CD4-positive, alpha-beta T cell treated with Interleukin-2 at 100 ng/mL for 4 hours (primary cell): ENCODE results near the gene NSMCE4A.
"Not testable (repeated sequence)": the region's sequence is repeated elsewhere in the genome, so short reads cannot be mapped to it uniquely, and the experiment has no call there.

Source experiments
- DNase-seq: peaks from one replicate; pipeline ENCODE4 v3.0.0-alpha.2; 2020; ENCODE audit warnings: low spot score

The NSMCE4A gene, protein sequence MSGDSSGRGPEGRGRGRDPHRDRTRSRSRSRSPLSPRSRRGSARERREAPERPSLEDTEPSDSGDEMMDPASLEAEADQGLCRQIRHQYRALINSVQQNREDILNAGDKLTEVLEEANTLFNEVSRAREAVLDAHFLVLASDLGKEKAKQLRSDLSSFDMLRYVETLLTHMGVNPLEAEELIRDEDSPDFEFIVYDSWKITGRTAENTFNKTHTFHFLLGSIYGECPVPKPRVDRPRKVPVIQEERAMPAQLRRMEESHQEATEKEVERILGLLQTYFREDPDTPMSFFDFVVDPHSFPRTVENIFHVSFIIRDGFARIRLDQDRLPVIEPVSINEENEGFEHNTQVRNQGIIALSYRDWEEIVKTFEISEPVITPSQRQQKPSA

DNA sequence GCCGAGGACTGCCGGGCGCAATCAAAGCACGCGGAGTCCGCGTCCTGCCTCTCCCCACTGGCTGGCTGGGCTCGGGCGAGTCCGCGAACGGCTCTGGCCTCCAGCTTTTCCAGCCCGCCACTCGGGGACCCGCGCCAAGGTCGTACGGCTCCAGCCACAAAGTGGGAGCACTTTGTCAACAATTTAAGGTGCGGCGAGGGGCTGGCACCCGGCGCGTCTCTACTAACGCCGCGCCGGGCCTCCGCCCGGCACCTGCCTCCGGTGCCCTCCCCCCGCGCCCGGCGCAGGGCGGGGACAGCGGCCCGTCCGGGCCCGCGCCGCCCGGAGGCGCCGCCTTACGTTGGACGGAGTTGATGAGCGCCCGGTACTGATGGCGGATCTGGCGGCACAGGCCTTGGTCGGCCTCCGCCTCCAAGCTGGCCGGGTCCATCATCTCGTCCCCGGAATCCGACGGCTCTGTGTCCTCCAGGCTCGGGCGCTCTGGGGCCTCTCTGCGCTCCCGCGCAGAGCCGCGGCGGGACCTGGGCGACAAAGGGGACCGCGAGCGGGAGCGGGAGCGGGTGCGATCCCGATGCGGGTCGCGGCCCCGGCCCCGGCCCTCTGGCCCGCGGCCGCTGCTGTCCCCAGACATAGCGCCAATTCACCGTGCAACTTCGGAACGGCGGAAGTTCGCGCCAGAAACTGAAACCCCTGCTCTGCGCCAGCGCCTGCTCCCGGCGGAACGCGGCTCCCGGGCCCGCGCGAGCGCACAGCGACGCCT is at the start of gene NSMCE4A:
TSS of gene NSMCE4A (minus strand) at position 683 of the 760 bp plus-strand sequence. CDS start at position 631, 52 bp downstream.
- DNase-seq: peak; percentile 74

DNA sequence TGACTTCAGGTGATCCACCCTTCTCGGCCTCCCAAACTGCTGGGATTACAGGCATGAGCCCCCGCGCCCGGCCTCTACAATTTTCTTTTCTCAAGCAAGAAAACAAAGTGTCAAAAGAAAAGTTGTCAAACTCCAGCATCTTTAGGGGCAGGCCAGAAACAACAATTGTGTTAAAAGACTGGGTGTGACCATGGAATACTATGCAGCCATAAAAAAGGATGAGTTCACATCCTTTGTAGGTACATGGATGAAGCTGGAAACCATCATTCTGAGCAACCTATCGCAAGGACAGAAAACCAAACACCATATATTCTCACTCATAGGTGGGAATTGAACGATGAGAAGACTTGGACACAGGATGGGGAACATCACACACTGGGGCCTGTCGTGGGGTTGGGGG is 48.2 kb upstream of the NSMCE4A start:
- DNase-seq: not testable (repeated sequence)

DNA sequence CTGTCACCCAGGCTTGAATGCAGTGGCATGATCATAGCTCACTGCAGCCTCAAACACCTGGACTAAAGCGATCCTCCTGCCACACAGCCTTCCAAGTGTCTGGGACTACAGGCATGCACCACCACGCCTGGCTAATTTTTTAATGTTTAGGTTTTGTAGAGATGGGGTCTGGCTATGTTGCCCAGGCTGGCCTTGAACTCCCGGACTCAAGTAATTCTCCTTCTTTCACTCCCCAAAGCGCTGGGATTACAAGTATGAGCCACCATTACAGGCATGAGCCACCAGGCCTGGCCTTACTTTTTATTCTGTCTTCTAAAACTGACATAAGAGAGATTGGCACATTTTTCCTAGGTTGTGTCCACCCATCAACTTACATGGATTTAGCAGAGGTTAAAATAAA is 47.3 kb upstream of the NSMCE4A start:
- DNase-seq: no peak

DNA sequence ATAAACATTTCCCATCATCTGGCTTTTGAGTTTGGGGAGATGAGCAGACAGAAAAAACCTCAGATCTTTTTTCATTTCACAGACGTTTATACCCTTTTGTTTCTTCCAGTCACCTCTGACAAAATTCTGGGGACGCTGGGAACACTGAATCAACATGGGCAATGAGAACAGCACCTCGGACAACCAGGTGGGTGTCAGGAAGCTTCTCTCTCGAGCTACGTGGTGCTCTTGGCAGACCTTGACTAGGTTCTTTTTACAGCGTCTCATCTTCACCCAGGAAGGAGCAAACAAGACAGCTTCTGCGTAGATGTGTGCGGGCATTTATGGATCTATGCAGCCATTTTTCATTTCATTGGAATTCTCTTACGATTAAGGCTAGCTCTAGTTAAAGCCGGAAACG is 46.8 kb upstream of the NSMCE4A start:
- DNase-seq: no peak

DNA sequence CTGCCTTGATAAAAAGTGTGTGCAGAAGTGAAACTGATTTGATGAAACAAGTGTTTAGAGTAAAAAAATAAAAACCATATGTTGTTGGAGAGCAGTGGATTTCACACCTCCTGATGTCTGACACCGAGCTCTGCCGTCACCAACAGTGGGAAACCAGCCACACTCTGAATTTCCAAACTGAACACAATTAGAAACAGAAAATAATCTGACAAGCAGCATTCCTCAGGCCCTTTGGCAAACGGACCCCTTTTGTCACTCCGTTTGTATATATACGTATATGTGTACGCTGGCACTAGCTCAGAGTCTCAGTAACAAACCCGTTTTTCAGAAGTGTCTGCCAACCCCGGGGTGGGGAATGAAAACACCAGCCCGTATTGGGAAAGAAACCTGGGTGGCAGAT is 46.4 kb upstream of the NSMCE4A start:
- DNase-seq: no peak

DNA sequence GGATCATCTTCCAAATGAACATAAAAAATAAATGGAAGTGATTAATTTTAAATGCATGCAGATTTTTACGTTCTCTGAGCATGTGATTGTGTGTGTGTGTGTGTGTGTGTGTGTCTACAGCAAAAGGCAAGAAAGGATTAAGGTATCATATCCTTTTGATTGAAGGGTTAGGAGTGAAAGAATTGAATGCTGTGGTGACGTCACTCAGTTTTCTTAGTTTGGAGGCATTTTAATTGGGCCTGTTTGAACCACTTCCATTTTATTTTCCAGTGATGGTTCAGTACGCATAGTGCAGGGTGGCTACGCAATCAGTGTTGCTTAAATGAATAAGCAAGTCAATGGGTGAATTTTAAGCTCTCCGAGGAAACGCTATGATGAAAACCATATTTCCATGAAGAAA is 45.2 kb upstream of the NSMCE4A start:
- no peak for DNase-seq

DNA sequence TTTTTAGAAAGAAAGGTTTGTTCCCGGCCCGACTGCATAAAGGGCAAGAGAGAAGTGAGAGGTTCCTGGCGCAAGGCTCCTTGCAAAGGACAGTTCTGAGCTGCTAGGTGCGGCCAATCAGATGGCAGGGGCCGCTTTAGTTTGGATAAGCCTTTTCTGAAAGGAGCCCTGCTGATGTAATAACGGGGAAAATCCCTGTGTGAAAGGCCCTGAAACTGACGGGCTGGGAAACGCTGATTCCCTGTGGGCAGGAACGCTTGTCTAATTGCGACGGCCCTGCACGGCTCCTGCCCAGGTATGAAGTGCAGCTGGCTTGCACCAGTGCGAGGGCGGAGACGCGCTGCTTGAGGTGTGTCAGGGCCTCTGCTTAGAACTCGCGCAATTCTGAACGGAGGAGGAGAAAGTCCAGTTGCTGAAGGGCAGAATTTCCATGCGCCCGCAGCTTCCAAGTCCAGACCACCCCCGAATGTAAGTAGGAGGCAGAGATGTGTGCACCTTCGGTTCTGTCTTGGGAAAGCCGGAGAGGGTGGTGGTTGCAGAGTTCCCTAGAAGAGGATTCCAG is 44.5 kb upstream of the NSMCE4A start:
- no peak for DNase-seq

DNA sequence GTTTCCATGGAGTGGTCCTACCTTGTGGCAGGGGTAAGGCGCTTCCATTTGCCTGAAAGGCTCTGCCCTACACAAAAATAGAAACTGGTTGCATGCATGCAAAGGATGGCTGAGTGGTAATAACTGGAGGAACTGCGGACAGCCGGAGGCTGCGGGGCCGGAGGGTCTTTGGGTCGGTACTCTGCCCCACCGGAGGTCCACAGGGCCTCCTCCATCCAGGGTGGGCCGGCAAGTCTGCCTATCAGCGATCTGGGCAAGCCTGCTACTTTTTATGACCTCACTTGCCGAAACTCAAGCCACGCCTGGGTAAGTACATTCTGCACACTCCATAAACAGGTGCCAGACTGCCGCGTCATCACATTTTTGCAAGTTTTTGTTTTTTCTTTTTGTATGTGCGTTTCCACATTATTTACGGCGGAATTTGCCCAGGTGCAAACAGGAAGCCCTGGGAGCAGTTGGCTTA is 44.0 kb upstream of the NSMCE4A start:
- no peak for DNase-seq

DNA sequence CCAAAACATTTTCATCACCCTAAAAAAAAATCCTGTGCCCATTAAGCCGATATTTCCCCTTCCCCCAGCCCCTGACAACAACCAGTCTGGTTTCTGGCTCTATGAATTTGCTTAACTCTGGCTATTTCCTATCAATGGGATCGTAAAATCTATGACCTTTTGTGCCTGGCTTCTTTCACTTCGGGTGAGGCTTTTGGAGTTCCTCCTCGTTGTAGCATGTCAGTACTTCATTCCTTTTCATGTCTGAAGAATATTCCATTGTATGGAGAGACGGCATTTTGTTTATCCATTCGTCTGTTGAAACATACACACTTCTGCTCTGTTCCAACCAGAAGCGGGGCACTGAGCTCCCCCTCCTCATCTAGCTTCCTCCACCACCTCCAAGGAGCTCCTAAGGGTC is 43.5 kb upstream of the NSMCE4A start:
- no peak for DNase-seq

DNA sequence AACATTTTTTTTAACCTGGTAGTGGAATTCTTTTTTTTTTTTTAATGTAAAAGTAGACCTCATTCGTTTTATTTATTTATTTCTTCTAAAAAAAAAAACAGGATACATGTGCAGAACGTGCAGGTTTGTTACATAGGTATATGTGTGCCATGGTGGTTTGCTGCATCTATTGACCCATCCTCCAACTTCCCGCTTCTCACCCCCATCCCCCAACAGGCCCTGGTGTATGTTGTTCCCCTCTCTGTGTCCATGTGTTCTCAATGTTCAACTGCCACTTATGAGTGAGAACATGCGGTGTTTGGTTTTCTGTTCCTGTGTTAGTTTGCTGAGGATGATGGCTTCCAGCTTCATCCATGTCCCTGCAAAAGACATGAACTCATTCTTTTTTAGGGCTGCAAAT is 42.9 kb upstream of the NSMCE4A start:
- not testable (repeated sequence) for DNase-seq

DNA sequence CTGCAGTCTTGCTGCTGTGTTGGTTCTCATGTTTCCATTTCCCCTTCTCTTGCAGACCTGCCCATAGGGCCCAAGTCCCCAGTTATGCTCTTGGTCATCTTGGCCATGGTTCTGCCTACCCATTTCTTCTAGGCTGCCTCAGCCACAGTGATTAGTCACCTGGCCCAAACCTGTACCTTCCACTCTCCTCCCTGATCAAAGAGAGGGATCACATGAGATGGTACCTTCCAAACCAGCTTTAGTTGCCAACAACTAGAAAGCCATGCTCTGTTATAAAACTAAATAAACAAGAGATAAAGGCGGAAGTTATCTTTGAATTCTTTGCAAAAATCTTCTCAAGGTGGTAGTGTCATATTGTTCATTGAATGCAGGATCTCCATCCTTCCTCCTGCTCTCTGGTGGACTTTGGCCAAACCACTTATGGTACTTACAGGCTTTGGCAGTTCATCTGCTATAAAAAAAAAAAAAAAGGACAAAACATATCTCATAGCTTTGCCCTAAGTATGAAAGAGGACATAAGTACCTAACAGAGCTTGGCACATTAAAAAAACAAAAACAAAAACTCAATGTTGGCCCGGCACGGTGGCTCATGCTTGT is 39.7 kb upstream of the NSMCE4A start:
- DNase-seq: no peak

DNA sequence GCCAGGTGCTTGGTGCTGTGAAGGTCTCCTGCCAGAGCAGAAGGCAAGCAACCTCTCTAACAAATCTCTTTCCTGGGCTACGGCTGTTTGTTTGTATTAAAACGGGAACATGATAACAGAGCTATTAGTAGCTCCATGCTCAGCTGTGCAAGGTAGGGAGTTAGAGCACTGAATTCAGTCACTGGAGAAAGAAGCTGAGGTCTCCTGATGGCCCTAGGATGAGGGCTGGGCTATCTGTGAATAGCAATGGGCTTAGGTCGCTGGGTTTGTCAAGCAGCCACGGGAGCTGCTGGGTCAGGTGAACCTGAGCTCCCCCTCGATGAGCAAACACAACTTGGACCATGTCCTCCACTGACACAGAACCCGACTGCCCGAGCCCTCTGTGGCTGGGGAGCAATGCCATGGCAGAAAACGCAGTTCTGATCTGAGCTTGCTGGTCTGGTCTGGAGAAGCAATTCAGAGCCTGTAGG is 38.3 kb upstream of the NSMCE4A start:
- DNase-seq: no peak

DNA sequence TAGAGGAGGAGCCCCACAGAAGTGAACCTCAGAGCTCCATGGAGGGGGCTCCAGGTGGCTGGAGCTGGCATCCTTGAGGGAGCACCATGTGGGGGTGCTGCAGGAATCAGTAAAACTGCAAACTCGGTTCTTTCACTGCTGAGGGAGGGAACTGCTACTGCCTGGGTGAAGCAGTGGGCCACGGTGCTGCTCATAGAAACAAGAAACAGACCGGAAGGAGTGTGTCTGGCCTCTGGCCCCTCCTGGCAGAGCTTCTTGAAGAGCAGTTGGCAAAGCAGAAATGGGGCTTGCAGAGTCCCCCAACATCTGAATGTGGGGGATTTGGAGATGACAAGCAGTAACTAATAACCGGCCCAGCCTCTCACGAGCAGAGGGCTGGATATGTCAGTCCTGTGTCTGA is 37.7 kb upstream of the NSMCE4A start:
- DNase-seq: no peak

DNA sequence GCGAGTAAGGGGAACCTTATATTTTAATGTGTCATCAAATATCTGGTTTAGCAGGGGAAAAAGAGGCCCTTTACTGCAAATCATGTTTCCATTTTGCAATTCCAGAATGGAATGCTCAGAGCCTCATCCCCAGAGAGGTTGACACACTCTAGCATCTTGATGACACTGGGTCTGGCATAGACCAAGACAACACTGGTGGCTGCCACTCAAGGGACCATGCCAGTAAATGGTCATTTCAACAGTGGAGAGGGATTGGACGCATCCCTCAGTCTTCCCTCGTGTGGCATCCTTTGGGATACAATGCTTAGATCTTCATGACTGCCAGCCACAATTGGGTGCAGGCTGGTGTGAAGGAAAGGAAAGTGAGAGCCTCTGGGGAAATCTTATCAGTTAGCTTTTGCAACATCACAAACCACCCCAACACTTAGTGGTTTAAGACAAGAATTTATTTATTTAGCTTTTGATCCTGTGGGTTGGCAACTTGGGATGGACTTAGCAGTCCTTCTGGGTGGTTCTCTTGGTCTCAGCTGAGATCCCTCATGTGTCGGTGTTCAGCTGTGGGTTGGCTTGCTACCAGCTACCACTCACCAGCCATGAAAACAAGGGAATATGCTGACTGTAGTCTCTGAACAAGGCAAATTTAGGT is 35.5 kb upstream of the NSMCE4A start:
- no peak for DNase-seq

DNA sequence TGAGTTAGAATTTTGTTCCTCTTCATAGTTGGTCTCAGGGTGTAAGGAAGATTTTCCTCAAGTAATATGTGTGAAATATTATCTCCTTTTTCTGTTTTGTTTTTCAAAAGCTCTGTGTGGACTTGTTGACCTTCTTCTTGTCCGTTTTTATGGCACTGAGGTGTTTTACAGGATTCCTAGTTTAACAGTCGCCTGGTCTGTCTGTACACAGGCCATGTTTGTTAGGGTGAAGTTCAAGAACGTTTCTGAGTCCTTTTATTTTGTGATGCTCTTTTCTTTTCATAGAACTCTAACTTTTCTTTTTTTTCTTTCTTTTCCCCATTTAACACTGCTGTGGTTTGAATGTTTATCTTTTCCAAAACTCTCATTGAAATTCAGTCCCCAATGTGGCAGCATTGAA is 32.4 kb upstream of the NSMCE4A start:
- no peak for DNase-seq

DNA sequence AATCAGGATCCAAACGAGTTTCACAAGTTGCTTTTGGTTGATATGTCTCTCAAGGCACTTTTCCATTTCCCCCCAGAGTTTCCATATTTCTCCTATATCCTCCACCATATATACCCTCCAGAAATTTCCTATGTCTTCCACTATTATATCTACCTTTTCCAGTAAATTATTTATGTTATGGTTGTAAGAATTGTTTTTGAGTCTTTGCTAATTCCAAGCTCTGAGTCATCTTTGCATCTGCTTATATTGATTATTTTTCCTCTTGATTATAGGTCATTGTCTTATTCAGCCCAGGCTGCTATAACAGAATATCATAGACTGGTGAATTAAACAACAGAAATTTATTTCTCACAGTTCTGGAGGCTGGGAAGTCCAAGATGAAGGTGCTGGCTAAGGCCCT is 26.7 kb upstream of the NSMCE4A start:
- no peak for DNase-seq

DNA sequence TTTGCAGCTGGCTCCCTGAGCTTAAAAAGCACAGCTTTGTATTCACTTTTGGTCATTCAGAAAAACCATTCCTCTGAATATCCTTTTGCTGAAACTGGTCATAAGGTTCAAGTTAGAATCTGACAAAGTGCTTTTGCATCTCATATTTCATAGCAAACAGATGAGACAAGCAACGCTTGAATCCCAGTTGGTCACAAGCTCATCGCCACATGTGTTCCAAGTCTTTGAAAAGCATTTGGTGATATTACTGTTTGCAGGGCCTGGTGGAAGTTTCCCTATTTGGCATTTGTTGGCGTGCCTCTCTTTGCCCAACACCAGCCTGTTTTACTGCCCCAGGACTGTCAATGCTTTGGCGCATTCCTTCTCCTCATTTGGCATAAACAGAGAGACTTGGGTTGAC is 24.3 kb upstream of the NSMCE4A start:
- DNase-seq: no peak

DNA sequence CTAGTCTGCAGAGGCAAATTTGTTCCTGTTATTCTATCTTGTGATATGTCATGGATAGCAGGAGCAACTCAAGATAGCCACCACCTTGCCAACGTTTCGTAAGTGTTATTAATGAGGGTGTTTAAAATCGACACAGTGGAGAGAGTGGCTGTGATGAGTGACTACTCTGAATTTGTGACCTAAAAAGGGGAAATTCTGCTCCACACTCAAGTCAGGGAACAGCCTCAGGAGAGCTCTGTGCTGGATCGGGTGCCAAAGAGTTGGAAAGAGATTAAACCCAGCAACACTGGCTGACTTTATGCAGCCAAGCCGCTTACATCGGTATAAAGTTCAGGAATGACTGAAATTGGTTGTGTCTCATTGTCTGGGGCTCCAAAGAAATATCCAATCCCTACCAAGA is 23.4 kb upstream of the NSMCE4A start:
- no peak for DNase-seq

DNA sequence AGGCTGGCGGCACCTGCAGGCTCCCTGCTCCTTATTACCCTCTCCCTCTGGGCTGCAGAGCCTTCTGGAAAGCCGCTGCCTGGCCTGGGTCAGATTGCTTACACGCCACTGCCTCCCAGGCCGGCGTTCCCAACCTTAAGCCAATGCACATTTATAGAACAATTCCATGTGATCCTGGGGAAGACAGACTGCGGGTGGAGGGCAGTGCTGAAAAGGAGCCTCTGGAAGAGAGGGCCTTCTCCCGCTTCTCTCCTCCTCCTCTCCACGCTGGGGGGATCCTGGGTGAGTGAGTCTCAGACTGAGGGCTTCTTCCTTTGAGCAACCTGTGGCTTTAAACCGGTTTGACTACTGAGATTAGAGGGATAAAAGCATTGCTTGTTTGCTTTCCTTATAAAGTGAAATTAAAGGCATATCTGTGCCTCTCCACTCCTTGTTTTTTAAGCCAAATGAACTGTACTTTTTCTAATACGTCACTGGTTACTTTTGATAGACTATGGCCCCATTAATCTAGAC is 19.5 kb upstream of the NSMCE4A start:
- no peak for DNase-seq

DNA sequence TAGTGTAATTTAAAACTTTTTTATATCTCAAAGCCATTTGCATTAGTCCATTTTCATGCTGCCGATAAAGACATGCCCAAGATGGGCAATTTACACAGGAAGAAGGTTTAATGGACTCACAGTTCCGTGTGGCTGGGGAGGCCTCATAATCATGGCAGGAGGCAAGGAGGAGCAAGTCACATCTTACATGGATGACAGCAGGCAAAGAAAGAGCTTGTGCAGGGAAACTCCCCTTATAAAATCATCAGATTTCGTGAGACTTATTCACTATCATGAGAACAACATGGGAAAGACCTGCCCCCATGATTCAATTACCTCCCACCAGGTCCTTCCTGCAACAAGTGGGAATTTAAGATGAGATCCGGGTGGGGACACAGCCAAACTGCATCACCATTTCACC is 16.7 kb upstream of the NSMCE4A start:
- DNase-seq: not testable (repeated sequence)

DNA sequence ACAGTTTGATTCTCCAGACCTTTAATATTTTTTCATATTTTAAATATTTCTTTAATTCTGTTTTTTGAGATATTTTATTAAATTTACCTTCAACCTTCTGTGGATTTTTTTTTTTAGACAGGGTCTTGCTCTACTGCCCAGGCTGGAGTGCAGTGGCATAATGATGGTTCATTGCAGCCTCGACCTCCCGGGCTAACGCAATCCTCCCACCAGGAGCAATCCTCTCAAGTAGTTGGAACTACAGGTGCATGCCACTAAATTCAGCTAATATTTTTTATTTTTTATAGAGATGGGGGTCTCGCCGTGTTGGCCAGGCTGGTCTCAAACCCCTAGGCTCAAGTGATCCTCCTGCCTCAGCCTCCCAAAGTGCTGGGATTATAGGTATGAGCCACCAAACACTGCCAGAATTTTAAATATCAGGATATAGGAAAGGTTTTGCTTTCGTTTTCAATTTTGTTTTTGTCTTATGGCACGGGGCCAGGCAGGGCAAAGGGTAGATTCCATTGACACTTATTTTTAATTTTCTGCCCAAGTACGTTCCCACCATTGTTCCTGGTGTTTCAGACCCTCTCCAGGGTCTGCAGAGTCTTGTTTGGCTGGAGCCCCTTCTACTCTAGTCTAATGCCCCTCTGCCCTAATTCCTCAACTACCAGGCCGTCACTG is 15.1 kb upstream of the NSMCE4A start:
- DNase-seq: no peak
